Measurements from ENCODE around the gene CEP290.
"Not testable (repeated sequence)": the region's sequence is repeated elsewhere in the genome, so short reads cannot be mapped to it uniquely, and the experiment has no call there.

Gene CEP290

DNA sequence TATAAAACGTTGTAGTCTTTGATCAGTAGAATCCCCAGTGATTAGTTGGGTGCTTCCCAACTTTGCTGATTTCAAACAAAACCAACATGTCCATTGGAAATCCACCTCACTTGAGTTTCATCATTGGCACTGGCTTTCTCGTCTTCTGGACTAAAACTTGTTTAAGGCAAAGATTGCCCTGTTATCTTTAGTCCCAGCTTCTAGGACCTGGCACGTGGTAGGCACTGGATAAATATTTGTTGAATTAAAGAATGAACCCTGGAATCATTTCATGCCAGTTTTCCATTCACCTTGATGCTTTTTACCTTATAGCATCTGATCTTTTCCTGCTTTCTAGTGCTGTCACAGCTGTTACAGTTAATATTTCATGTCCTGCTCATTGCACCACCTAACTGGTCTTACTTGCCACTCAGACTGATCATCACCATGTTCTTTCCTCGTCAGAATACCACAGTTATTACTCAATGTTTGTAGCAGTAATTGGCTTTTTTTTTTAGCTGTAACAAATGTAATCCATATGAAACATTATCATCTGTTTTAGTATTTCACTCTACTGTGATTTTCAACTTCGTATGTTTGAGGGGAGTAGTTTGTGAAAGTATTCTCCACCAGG, 105.4 kb downstream of the CEP290 start:
- ATAC-seq, result no peak
- Mint-ChIP-seq H3K9me3 (peaks cover 7% of the 10 kb centered on the region in 2 donors), H3K4me3 (peak overlapping the region; percentile 98 to 99), H3K27me3 (no peaks in the 10 kb centered on the region), H3K4me1 (peaks cover 51% of the 10 kb centered on the region), H3K27ac (peak overlapping the region in 1 of 2 donors; percentile 98)
- no peak for DNase-seq

DNA sequence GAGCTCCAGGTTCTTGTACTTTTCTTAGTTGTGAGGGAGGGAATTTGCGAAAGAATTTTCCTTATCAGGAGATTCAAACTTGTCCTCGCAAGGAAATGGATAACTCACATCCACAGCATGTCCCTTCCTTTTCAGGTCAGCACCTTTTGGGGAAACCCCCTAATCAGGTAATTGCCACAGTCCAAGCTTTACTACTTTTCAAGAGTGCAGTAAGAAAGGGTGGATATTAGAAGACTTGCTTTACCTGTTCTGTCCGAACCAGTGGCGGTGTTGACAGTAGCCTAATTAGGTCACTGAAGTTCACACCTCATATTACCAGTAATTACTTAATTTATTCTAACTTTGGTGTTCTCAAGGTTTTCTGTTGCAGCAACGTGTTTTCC, 106.0 kb downstream of the CEP290 start:
- Mint-ChIP-seq H3K9me3 (peaks cover 8 to 9% of the 10 kb centered on the region in 2 donors), H3K4me1 (peaks cover 51% of the 10 kb centered on the region), H3K4me3 (peak overlapping the region; percentile 98 to 99), H3K27me3 (no peaks in the 10 kb centered on the region), H3K27ac (peak overlapping the region; percentile 42 to 98)
- DNase-seq (no peak), ATAC-seq (peak; percentile 39)

DNA sequence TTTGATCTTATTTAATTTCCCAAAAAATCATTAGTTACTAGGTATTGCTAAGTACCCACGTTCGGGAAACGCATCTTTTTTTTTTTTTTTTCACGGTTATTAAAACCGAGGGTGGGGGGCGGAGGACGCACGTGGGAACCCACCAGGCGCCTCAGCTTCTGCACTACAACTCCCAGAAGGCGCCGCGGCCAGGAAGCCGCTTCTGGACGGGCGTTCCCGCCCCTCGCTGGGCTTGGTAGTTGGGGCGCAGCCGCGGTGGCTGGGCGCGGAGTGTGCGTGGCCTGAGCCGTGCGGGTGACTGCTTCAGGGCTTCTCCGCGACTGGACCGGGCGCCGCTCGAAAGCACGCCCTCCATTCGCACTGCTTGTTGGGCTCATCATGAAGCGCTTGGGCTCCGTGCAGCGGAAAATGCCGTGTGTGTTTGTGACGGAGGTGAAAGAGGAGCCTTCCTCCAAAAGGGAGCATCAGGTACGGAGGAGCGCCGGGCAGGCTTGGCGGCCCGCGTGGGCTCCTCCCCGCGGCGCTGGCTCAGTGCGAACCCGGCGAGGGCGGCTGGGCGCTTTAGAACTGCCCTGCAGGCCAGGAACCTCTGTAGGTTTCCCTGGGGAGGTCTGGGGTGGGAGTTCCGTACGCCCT, 106.5 kb downstream of the CEP290 start:
- Mint-ChIP-seq H3K9me3 (peaks cover 8 to 9% of the 10 kb centered on the region in 2 donors), H3K4me3 (peak overlapping the region; percentile 98 to 99), H3K27ac (peak overlapping the region; percentile 98), H3K27me3 (no peaks in the 10 kb centered on the region), H3K4me1 (peaks cover 51% of the 10 kb centered on the region)
- ATAC-seq (peak; percentile 99), DNase-seq (peak; percentile 81 to 89)

DNA sequence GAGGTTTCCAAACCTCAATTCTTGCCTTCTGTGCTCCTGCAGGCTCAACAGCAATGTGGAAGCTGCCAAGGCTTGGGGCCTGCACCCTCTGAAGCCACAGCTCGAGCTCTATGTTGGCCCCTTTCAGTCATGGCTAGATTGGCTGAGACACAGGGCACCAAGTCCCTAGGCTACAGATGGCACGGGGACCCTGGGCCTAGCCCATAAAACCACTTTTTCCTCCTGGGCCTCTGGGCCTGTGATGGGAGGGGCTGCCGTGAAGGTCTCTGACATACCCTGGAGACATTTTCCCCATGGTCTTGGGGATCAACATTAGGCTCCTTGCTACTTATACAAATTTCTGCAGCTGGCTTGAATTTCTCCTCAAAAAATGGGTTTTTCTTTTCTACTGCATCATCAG, 110.7 kb downstream of the CEP290 start:
- not testable (repeated sequence) for H3K27me3 Mint-ChIP-seq
- peaks cover 16% of the 10 kb centered on the region for H3K4me1 Mint-ChIP-seq

DNA sequence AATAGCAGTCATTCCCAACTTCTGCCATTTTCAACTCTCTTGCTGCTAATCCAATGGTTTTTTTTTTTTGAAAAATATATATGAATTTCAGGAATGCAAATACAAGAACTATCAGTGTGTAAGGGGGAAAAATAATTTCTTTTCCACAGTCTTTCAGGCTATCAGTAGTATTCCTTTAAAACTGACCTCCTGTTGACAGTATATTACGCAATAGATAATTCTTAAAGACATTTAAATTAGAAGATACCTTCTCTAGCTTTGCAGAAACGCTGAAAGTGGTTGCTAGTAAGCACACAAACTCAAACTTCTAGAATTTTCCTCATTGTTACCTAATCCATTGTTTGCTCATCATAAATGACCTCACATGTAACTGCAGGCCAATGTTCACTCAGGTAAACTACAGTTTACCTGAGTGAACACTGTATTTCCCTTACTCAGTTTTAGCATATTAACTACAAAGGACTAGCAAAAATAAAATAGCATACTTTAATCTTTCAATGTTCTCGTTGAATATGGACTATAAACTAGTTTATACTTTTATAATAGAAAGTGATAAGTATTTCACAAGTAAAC, 112.7 kb downstream of the CEP290 start, which contains the start of gene C12orf50:
TSS of gene C12orf50 (minus strand) at position 309 of the 573 bp plus-strand sequence. CDS start 2,439 bp downstream, outside the sequence.
- H3K4me3 Mint-ChIP-seq, result no peak within 1 kb of the TSS
- DNase-seq (no peak), ATAC-seq (no peak)
- peaks cover 6% of the 10 kb centered on the region for H3K4me1 Mint-ChIP-seq
- H3K27me3 Mint-ChIP-seq, result no peaks in the 10 kb centered on the region
- peaks cover 8 to 9% of the 10 kb centered on the region in 2 donors for H3K9me3 Mint-ChIP-seq
- H3K27ac Mint-ChIP-seq, result no peak within 1 kb of the TSS

More for the DNA sequence above, 110.7 kb downstream of the CEP290 start:
- not testable (repeated sequence) for H3K27ac Mint-ChIP-seq, H3K9me3 Mint-ChIP-seq, H3K4me3 Mint-ChIP-seq, DNase-seq, ATAC-seq

DNA sequence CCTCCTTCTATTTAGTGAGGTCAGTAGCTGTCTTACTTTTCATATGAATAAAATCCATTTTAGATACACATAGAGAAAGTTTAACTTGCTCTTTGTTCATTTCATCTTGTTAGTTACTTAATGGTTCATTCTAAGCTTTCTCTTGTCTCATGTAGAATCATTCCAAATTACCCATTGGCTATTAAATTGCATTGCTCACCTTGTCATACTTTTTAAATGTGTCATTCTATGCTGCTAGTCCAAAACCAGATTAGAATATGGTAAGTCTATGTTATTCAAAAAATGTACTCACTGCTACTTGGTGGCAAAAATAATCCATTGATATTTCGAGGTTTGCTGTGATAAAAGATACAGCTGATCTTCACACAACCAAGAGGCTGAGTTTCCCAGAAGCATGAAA, 115.7 kb downstream of the CEP290 start:
- Mint-ChIP-seq H3K4me3 (no peak overlapping the region), H3K27me3 (peaks cover under 1% of the 10 kb centered on the region), H3K9me3 (no peaks in the 10 kb centered on the region), H3K27ac (no peak overlapping the region), H3K4me1 (no peaks in the 10 kb centered on the region)
- DNase-seq, result no peak
- no peak for ATAC-seq

DNA sequence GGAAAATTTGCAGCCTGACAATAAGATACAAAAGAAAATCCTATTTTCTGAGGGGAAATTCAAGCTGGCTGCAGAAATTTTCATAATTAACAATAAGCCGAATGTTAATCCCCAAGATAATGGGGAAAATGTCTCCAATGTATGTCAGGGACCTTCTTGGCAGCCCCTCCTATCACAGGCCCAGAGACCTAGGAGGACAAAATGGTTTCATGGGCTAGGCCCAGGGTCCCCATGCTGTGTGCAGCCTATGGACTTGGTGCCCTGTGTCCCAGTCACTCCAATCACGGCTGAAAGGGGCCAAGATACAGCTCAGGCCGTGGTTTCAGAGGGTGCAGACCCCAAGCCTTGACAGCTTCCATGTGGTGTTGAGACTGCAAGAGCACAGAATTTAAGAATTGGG, 123.9 kb downstream of the CEP290 start:
- Mint-ChIP-seq H3K4me1 (no peaks in the 10 kb centered on the region), H3K9me3 (peaks cover 0 to 36% of the 10 kb centered on the region in 2 donors), H3K4me3 (no peak overlapping the region), H3K27me3 (peaks cover 32% of the 10 kb centered on the region), H3K27ac (no peak overlapping the region)
- DNase-seq (no peak), ATAC-seq (no peak)

DNA sequence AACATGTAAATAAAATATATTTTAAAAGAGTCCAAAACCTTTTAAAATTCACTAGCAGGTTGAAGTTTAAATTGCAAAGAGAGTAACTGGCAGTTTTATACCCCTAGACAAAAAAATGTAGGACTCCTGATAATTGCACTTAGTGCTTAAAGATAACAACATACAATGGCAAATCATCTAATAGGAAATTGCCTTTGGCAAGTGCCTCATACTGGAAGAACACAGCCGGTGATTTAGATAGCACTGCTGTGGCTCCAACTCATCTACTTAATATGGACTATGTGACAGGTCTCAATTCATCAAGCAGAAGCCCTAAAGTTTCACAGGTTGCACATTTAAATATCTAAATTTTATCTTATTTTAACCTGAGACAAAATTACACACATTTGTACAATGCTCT, 126.1 kb downstream of the CEP290 start:
- no peaks in the 10 kb centered on the region for H3K4me1 Mint-ChIP-seq
- H3K27me3 Mint-ChIP-seq, result peaks cover 28% of the 10 kb centered on the region
- DNase-seq (no peak), ATAC-seq (no peak)
- no peak overlapping the region for H3K27ac Mint-ChIP-seq
- H3K9me3 Mint-ChIP-seq, result peaks cover 0 to 35% of the 10 kb centered on the region in 2 donors
- H3K4me3 Mint-ChIP-seq, result no peak overlapping the region

DNA sequence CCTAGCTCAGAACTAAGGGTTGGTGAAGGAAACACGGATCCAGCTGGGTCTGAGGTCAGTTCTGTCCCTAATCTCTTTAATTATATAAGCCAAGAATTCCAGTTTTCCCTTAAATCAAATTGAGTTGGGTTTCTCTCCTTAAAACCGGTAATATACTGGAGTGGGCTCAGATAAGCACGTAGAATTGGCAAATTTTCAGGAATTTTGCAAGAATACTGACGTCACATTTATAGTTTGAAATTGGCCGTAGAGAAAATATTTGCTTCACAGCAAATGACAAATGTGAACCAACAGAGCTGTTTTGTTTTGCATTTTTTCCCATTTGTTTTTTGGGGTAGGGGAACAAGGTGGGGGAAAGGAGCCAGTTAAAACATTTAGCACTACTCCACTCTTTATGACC, 130.1 kb downstream of the CEP290 start:
- Mint-ChIP-seq H3K27me3 (peaks cover 7% of the 10 kb centered on the region), H3K27ac (no peak overlapping the region), H3K9me3 (no peaks in the 10 kb centered on the region), H3K4me1 (no peaks in the 10 kb centered on the region), H3K4me3 (no peak overlapping the region)
- ATAC-seq (no peak), DNase-seq (no peak)

DNA sequence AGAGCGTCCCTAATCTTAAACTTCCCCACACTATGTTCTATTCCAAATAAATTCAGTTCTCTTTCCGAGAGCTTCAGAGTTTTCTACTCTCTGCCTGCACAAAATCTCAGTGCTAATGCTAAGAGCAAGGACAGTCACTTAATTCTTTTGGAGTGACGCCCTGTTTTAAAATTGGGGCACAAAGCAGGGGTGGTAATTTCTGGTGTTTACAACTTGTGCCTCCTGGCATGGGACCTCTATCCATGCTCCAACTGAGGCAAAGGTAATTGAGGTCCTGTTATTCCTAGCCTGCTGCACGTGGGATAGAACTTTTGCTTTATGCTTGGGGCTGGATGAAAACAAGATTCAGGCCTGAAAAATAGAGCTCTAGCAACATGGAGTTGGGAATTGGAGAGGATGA, 135.5 kb downstream of the CEP290 start:
- H3K4me1 Mint-ChIP-seq, result no peaks in the 10 kb centered on the region
- H3K27me3 Mint-ChIP-seq, result no peaks in the 10 kb centered on the region
- peaks cover 0 to 8% of the 10 kb centered on the region in 2 donors for H3K9me3 Mint-ChIP-seq
- H3K27ac Mint-ChIP-seq, result no peak overlapping the region
- H3K4me3 Mint-ChIP-seq, result no peak overlapping the region
- DNase-seq, result no peak
- ATAC-seq, result no peak

DNA sequence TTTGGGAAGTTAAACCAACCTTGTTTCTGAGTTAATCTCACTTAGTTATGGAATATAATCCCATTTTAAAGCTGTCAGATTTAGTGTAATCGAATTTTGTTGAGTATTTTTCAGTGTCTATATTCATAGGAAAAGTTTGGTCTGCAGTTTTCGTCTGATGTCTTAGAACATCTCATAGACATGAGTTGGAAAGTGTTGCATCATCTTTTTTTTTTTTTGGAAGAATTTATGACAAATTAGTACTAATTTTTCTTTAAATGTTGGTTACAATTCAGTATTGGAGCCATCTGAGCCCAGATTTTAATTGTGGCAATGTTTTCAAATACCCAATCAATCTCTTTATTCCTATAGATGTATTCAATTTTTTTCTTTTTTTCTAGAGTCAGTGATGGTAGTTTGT, 140.6 kb downstream of the CEP290 start:
- H3K4me1 Mint-ChIP-seq, result no peaks in the 10 kb centered on the region
- DNase-seq (no peak), ATAC-seq (no peak)
- no peak overlapping the region for H3K4me3 Mint-ChIP-seq
- peaks cover 0 to 8% of the 10 kb centered on the region in 2 donors for H3K9me3 Mint-ChIP-seq
- no peak overlapping the region for H3K27ac Mint-ChIP-seq
- peaks cover 8% of the 10 kb centered on the region for H3K27me3 Mint-ChIP-seq
